ENCODE measurements around the gene FOXC2.

Gene FOXC2

GRCh38 chr16:86611525-86611855 is 44.9 kb downstream of the FOXC2 start:
- in situ Hi-C loops (cut with MboI; ENCODE audit: low pct_unique_long_range_greater_than_20kb, low sequenced_read_pairs, unreplicated experiment), result no loop called here
- no peak for DNase-seq (ENCODE audit: low spot score)
- TF ChIP-seq CTCF (IDR thresholded peaks at IDR 0.05; ENCODE audit: extremely low read depth, insufficient read depth, missing control alignments), result no peak

GRCh38 chr16:86611941-86612340 is 45.3 kb downstream of the FOXC2 start:
- no peak for DNase-seq (ENCODE audit: low spot score)
- no peak for TF ChIP-seq CTCF (IDR thresholded peaks at IDR 0.05; ENCODE audit: extremely low read depth, insufficient read depth, missing control alignments)
- in situ Hi-C loops (cut with MboI; ENCODE audit: low pct_unique_long_range_greater_than_20kb, low sequenced_read_pairs, unreplicated experiment), result no loop called here

GRCh38 chr16:86614699-86615098 is 48.1 kb downstream of the FOXC2 start:
- in situ Hi-C loops (cut with MboI; ENCODE audit: low pct_unique_long_range_greater_than_20kb, low sequenced_read_pairs, unreplicated experiment), result no loop called here
- no peak for TF ChIP-seq CTCF (IDR thresholded peaks at IDR 0.05; ENCODE audit: extremely low read depth, insufficient read depth, missing control alignments)
- DNase-seq (ENCODE audit: low spot score), result no peak

- TF ChIP-seq CTCF (IDR thresholded peaks at IDR 0.05; ENCODE audit: extremely low read depth, insufficient read depth, missing control alignments), result no peak
- in situ Hi-C loops (cut with MboI; ENCODE audit: low pct_unique_long_range_greater_than_20kb, low sequenced_read_pairs, unreplicated experiment), result no loop called here
- DNase-seq (ENCODE audit: low spot score), result no peak
Measured at GRCh38 chr16:86616906-86617305, 50.3 kb downstream of the FOXC2 start.

GRCh38 chr16:86618431-86619238 is 52.0 kb downstream of the FOXC2 start:
- TF ChIP-seq CTCF (IDR thresholded peaks at IDR 0.05; ENCODE audit: extremely low read depth, insufficient read depth, missing control alignments), result no peak
- in situ Hi-C loops (cut with MboI; ENCODE audit: low pct_unique_long_range_greater_than_20kb, low sequenced_read_pairs, unreplicated experiment), result no loop called here
- DNase-seq (ENCODE audit: low spot score), result no peak
